CD4-positive, alpha-beta T cell (primary cell): Measurements from ENCODE around the gene NCL. TPM values are rescaled to one million over a fixed set of nuclear protein-coding genes. Genes with fewer than 3 reads are reported as not detected.

Experiments
- ATAC-seq: fragments of 200-7000 bp; cut with Tn5 transposase; one replicate; pipeline ENCODE4 v1.10.0; 2022; ENCODE audit warnings: mild to moderate bottlenecking; ENCODE audit not compliant: poor library complexity
- CTCF ChIA-PET: fragments of 350-600 bp; sonication (Branson Sonifier 250); formaldehyde crosslinking; loops from one replicate; lab custom pipeline; 2021; ENCODE audit warnings: antibody characterized with exemption, inconsistent platforms; lab: Charles Lee
- POLR2A ChIA-PET: fragments of 350-600 bp; sonication (Branson Sonifier 250); formaldehyde crosslinking; loops from one replicate; lab custom pipeline; 2021; ENCODE audit warnings: antibody characterized with exemption, inconsistent platforms; lab: Charles Lee
- DNase-seq, 14 experiments: peaks; one replicate each; pipeline ENCODE4 v3.0.0-alpha.2; 2013 to 2020; ENCODE audit warnings: mixed read lengths in 2 of 14
- H3K27ac ChIP-seq, 2 donors: one replicate each; pipeline versions ENCODE4 v1.5.1 to v1.7.0; 2013; ENCODE audit warnings: low read length in 2 of 2, low read depth in 1 of 2, mild to moderate bottlenecking in 1 of 2
- H3K27me3 ChIP-seq, 2 experiments: 1 replicate in 1 of 2; 2 replicates in 1 of 2; pipeline versions ENCODE4 v1.6.1 to v1.7.0; 2013; ENCODE audit warnings: low read length in 2 of 2, control low read depth in 1 of 2, mild to moderate bottlenecking in 1 of 2, moderate library complexity in 1 of 2; ENCODE audit not compliant: insufficient read depth in 2 of 2, control insufficient read depth in 1 of 2
- H3K36me3 ChIP-seq: one replicate; pipeline ENCODE4 v1.6.1; 2013; ENCODE audit warnings: low read length, control low read depth; ENCODE audit not compliant: insufficient read depth
- H3K4me1 ChIP-seq: one replicate; pipeline ENCODE4 v1.6.1; 2013; ENCODE audit warnings: low read length, control low read depth; ENCODE audit not compliant: insufficient read depth
- H3K4me3 ChIP-seq: one replicate; pipeline ENCODE4 v1.5.1; 2013; ENCODE audit warnings: mild to moderate bottlenecking, low read length, moderate library complexity
- H3K9me3 ChIP-seq, 2 experiments: 1 replicate in 1 of 2; 2 replicates in 1 of 2; pipeline versions ENCODE4 v1.6.1 to v1.7.0; 2013; ENCODE audit warnings: low read length in 2 of 2, mild to moderate bottlenecking in 2 of 2, control low read depth in 1 of 2, moderate library complexity in 1 of 2; ENCODE audit not compliant: control insufficient read depth in 1 of 2, insufficient read depth in 1 of 2
- H3K27ac Mint-ChIP-seq: one replicate; pipeline ENCODE4 v1.8.0; 2020; ENCODE audit warnings: mixed read lengths
- H3K27me3 Mint-ChIP-seq: one replicate; pipeline ENCODE4 v1.8.0; 2021; ENCODE audit warnings: mixed read lengths
- H3K36me3 Mint-ChIP-seq: one replicate; pipeline ENCODE4 v1.8.0; 2021; ENCODE audit warnings: low read depth, mixed read lengths
- H3K4me1 Mint-ChIP-seq: one replicate; pipeline ENCODE4 v1.8.0; 2021; ENCODE audit warnings: low read depth, mixed read lengths
- H3K4me3 Mint-ChIP-seq: one replicate; pipeline ENCODE4 v1.8.0; 2020; ENCODE audit warnings: mild to moderate bottlenecking, mixed read lengths
- H3K9me3 Mint-ChIP-seq: one replicate; pipeline ENCODE4 v1.8.0; 2020; ENCODE audit warnings: mixed read lengths
- CTCF ChIP-seq: fragments of 200-600 bp; IDR thresholded peaks from one replicate; pipeline ENCODE4 v1.8.0; 2022; ENCODE audit warnings: antibody characterized with exemption, mild to moderate bottlenecking
- intact Hi-C, 2 experiments: fragments of 100-400 bp; cut with DNase I in 1 of 2; cut with micrococcal nuclease in 1 of 2; formaldehyde crosslinking; loops; one replicate each; pipeline versions ENCODE4 v1.15.1 to v1.9.0; 2023 to 2025; cut with DNase I, micrococcal nuclease
- total RNA-seq, 174 experiments: library from RNA in 2 of 174; stranded (reverse) in 2 of 174; gene quantifications; one replicate each; pipeline ENCODE4 v1.2.3 and lab custom pipeline; 2021 to 2026

NCL gene
- total RNA-seq, 2 experiments from 2014 or later, result 387 to 395 TPM

DNA sequence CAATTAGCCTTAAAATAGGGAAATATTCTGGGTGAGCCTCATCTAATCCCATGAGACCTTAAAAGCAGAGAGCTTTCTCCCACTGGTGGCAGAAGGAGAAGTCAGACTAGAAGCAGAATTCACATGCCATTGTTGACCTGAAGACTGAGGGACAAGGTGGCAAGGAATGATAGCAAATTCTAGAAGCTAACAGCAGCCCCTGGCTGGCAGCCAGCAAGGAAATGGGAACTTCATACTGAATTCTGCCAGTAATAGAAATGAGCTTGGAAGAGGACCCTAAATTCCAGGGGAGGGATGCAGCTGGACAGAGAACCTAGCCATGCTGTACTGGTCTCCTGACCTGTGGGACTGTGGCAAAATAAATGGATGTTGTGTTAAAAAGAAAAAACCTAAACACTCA lies 49.3 kb downstream of the NCL start:
- Mint-ChIP-seq H3K4me1 (no peaks in the 10 kb centered on the region), H3K4me3 (no peak overlapping the region), H3K9me3 (no peaks in the 10 kb centered on the region), H3K27ac (no peak overlapping the region), H3K36me3 (no peaks in the 10 kb centered on the region), H3K27me3 (peaks cover 45% of the 10 kb centered on the region)
- intact Hi-C loops, result loop anchor here in 1 of 2 experiments (10.0 kb wide), 1 partner anchor 1070 kb away; no protein-coding TSS in a partner anchor
- Histone ChIP-seq H3K9me3 (peaks cover 6 to 8% of the 10 kb centered on the region in 2 experiments), H3K4me1 (peaks cover 6% of the 10 kb centered on the region), H3K27ac (no peak overlapping the region), H3K4me3 (no peak overlapping the region), H3K27me3 (peaks cover 33 to 38% of the 10 kb centered on the region in 2 experiments), H3K36me3 (no peaks in the 10 kb centered on the region)
- no peak for TF ChIP-seq CTCF
- no peak for DNase-seq
- ChIA-PET CTCF (no interaction called here), POLR2A (no interaction called here)
- ATAC-seq, result no peak

DNA sequence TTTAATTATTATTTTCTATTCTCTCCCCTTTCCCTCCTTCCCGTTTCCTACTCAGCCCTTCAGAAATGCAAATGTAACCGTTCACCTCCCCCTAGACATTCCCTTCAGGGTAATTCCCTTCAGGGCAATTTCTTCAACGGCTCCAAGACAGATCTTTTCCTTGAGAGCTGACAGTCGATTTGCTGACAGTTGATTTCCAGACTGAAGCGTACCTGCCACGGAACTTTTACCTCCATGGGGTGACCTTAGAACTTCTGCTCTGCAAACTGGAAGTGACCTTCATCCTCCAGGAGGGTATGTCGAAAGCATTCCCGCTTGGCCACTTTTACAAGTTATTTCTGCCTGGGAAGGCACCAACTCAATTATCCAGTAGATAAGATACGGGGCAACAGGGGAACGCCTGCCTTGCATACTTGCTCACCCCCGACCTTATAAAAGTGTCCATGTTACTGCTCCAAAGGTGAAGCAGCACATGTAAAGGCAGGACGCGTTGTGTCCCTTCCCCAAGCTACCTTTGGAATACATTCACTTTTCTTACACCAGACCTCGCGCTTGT lies 50.3 kb downstream of the NCL start:
- no peak for ATAC-seq
- no peak for DNase-seq
- no peaks in the 10 kb centered on the region for H3K36me3 ChIP-seq
- H3K4me1 ChIP-seq, result peaks cover 6% of the 10 kb centered on the region
- Mint-ChIP-seq H3K4me1 (no peaks in the 10 kb centered on the region), H3K4me3 (peak overlapping the region; percentile 4), H3K27ac (no peak overlapping the region), H3K27me3 (peaks cover 45% of the 10 kb centered on the region), H3K36me3 (no peaks in the 10 kb centered on the region), H3K9me3 (no peaks in the 10 kb centered on the region)
- CTCF ChIA-PET, result no interaction called here
- POLR2A ChIA-PET, result no interaction called here
- no peak for TF ChIP-seq CTCF
- intact Hi-C loops, result loop anchor here (5.0 to 10.0 kb wide), 2 partner anchors 312 to 1069 kb away; no protein-coding TSS in a partner anchor
- peaks cover 10 to 13% of the 10 kb centered on the region in 2 experiments for H3K9me3 ChIP-seq
- no peak overlapping the region for H3K27ac ChIP-seq
- no peak overlapping the region for H3K4me3 ChIP-seq
- H3K27me3 ChIP-seq, result peaks cover 37 to 38% of the 10 kb centered on the region in 2 experiments

- H3K4me3 Mint-ChIP-seq, result no peak overlapping the region
- no peak for DNase-seq
- ChIA-PET CTCF (no interaction called here), POLR2A (no interaction called here)
- ATAC-seq, result no peak
- H3K4me3 ChIP-seq, result no peak overlapping the region
- H3K27ac Mint-ChIP-seq, result no peak overlapping the region
- peaks cover 10 to 13% of the 10 kb centered on the region in 2 experiments for H3K9me3 ChIP-seq
- H3K27me3 Mint-ChIP-seq, result peaks cover 41% of the 10 kb centered on the region
- H3K4me1 Mint-ChIP-seq, result no peaks in the 10 kb centered on the region
- no peak overlapping the region for H3K27ac ChIP-seq
- intact Hi-C loops, result loop anchor here (5.0 to 10.0 kb wide), 2 partner anchors 311 to 1069 kb away; no protein-coding TSS in a partner anchor
- no peaks in the 10 kb centered on the region for H3K36me3 Mint-ChIP-seq
- peaks cover 37 to 38% of the 10 kb centered on the region in 2 experiments for H3K27me3 ChIP-seq
- H3K36me3 ChIP-seq, result no peaks in the 10 kb centered on the region
- no peaks in the 10 kb centered on the region for H3K9me3 Mint-ChIP-seq
- peaks cover 6% of the 10 kb centered on the region for H3K4me1 ChIP-seq
- no peak for TF ChIP-seq CTCF
Measured at GRCh38 chr2:231413456-231413855, 50.8 kb downstream of the NCL start.
